GM06990 (cell line): ENCODE results near the gene AFF3.

ENCODE experiments used
- DNase-seq: peaks from one replicate; pipeline ENCODE4 v3.0.0-alpha.2; 2011; ENCODE audit not compliant: insufficient read length; ENCODE audit errors: extremely low read depth
- H3K27me3 ChIP-seq: replicated peaks from 2 replicates; pipeline ENCODE4 v1.6.0; 2011; ENCODE audit warnings: low read length; ENCODE audit not compliant: control insufficient read depth, insufficient read depth
- H3K36me3 ChIP-seq: 2 replicates; pipeline ENCODE4 v1.5.1; 2011; ENCODE audit warnings: low read length; ENCODE audit not compliant: control insufficient read depth, insufficient read depth
- H3K4me3 ChIP-seq: replicated peaks from 2 replicates; pipeline ENCODE4 v1.5.1; 2011; ENCODE audit warnings: low read depth, mild to moderate bottlenecking, control low read depth, low read length
- CTCF ChIP-seq: IDR thresholded peaks from 2 replicates; pipeline ENCODE4 v1.5.1; 2011; ENCODE audit warnings: low read length, control low read depth, mild to moderate bottlenecking, inconsistent platforms; ENCODE audit not compliant: insufficient read depth, poor library complexity, severe bottlenecking

The AFF3 gene

GRCh38 chr2:99636144-99637034, 506.0 kb downstream of the AFF3 start:
- no peak overlapping the region for H3K4me3 ChIP-seq
- no peak for DNase-seq
- H3K36me3 ChIP-seq: no peaks in the 10 kb centered on the region
- TF ChIP-seq CTCF: no peak
- H3K27me3 ChIP-seq: no peaks in the 10 kb centered on the region

GRCh38 chr2:99635710-99636109, 506.7 kb downstream of the AFF3 start:
- TF ChIP-seq CTCF: no peak
- no peak for DNase-seq
- H3K4me3 ChIP-seq: no peak overlapping the region
- H3K36me3 ChIP-seq: no peaks in the 10 kb centered on the region
- no peaks in the 10 kb centered on the region for H3K27me3 ChIP-seq

GRCh38 chr2:99634234-99634633, 508.2 kb downstream of the AFF3 start:
- DNase-seq: no peak
- Histone ChIP-seq H3K27me3 (no peaks in the 10 kb centered on the region), H3K36me3 (no peaks in the 10 kb centered on the region), H3K4me3 (no peak overlapping the region)
- no peak for TF ChIP-seq CTCF

GRCh38 chr2:99631700-99632099, 510.7 kb downstream of the AFF3 start:
- no peaks in the 10 kb centered on the region for H3K36me3 ChIP-seq
- no peak for TF ChIP-seq CTCF
- no peak overlapping the region for H3K4me3 ChIP-seq
- H3K27me3 ChIP-seq: no peaks in the 10 kb centered on the region
- no peak for DNase-seq

GRCh38 chr2:99629320-99629719, 513.1 kb downstream of the AFF3 start:
- H3K36me3 ChIP-seq: no peaks in the 10 kb centered on the region
- TF ChIP-seq CTCF: no peak
- H3K4me3 ChIP-seq: no peak overlapping the region
- no peak for DNase-seq
- no peaks in the 10 kb centered on the region for H3K27me3 ChIP-seq

GRCh38 chr2:99626158-99626557, 516.2 kb downstream of the AFF3 start:
- no peak for DNase-seq
- TF ChIP-seq CTCF: no peak
- no peaks in the 10 kb centered on the region for H3K27me3 ChIP-seq

More at GRCh38 chr2:99626158-99626557, 516.2 kb downstream of the AFF3 start:
- no peak overlapping the region for H3K4me3 ChIP-seq
- no peaks in the 10 kb centered on the region for H3K36me3 ChIP-seq
